Lower leg skin (tissue), 4 donors: ENCODE results near the gene FBXW2. TPM values are rescaled to one million over a fixed set of nuclear protein-coding genes. Genes with fewer than 3 reads are reported as not detected.

Source experiments
- DNase-seq, 2 donors: peaks; one replicate each; pipeline ENCODE4 v3.0.0-alpha.2; 2019; ENCODE audit warnings: low spot score in 2 of 2
- H3K4me3 ChIP-seq: fragments of 200-600 bp; sonication (generic); 2 replicates; pipeline ENCODE4 v1.5.1; 2017; ENCODE audit warnings: mild to moderate bottlenecking, low read depth; ENCODE audit not compliant: poor library complexity, severe bottlenecking
- CTCF ChIP-seq, 3 donors: fragments of 450-650 bp; IDR thresholded peaks; one replicate each; pipeline ENCODE4 v1.5.1; 2016; ENCODE audit warnings: antibody characterized with exemption in 3 of 3, mild to moderate bottlenecking in 3 of 3, moderate library complexity in 2 of 3
- POLR2A ChIP-seq, 2 donors: fragments of 450-650 bp; IDR thresholded peaks; one replicate each; pipeline ENCODE4 v1.6.1; 2016 to 2017; ENCODE audit warnings: antibody characterized with exemption in 2 of 2, mild to moderate bottlenecking in 1 of 2, moderate library complexity in 1 of 2
- WGBS, 2 donors: methylation state at CpG; one replicate each; pipeline ENCODE4 v1.1.5; 2018; 5-methylcytosine and 5-hydroxymethylcytosine counted together
- intact Hi-C: fragments of 100-400 bp; cut with DNase I; formaldehyde crosslinking; loops from one replicate; pipeline ENCODE4 v1.15.0; 2023; ENCODE audit warnings: low total_unique reads
- total RNA-seq, 4 donors: library from RNA; depleted of rRNA; stranded (reverse); fragments of >200 nt; gene quantifications; one replicate each; pipeline ENCODE4 v1.1.0, GENCODE V29; 2016

Gene FBXW2
- total RNA-seq, 4 donors from 2014 or later = 25.9 to 49.6 (median 46.4) TPM

- 67 to 74% methylated on average over 1 of the region's 1 CpG for WGBS, 2 donors
- intact Hi-C loops = no loop called here
- no peak overlapping the region for H3K4me3 ChIP-seq
- TF ChIP-seq POLR2A (IDR thresholded peaks at IDR 0.05) (no peak), CTCF (IDR thresholded peaks at IDR 0.05) (no peak)
- DNase-seq = no peak
Observed at GRCh38 chr9:120725907-120726306, 67.3 kb downstream of the FBXW2 start.

- intact Hi-C loops = no loop called here
- no peak for TF ChIP-seq POLR2A (IDR thresholded peaks at IDR 0.05)
- no peak for TF ChIP-seq CTCF (IDR thresholded peaks at IDR 0.05)
- 86 to 94% methylated on average over 1 of the region's 1 CpG for WGBS, 2 donors
- no peak overlapping the region for H3K4me3 ChIP-seq
- no peak for DNase-seq
Observed at GRCh38 chr9:120724757-120725400, 68.3 kb downstream of the FBXW2 start.

GRCh38 chr9:120723565-120723964 lies 69.7 kb downstream of the FBXW2 start:
- no peak for DNase-seq
- WGBS, 2 donors = 62 to 72% methylated on average over 3 of the region's 3 CpGs
- TF ChIP-seq POLR2A (IDR thresholded peaks at IDR 0.05) (no peak), CTCF (IDR thresholded peaks at IDR 0.05) (no peak)
- intact Hi-C loops = no loop called here
- H3K4me3 ChIP-seq = no peak overlapping the region

GRCh38 chr9:120720404-120720803 lies 72.8 kb downstream of the FBXW2 start:
- TF ChIP-seq POLR2A (IDR thresholded peaks at IDR 0.05) (no peak), CTCF (IDR thresholded peaks at IDR 0.05) (no peak)
- DNase-seq = no peak
- intact Hi-C loops = no loop called here
- H3K4me3 ChIP-seq = no peak overlapping the region
- WGBS, 2 donors = 94 to 100% methylated on average over 4 of the region's 4 CpGs

- intact Hi-C loops = loop anchor here (10.0 kb wide), 1 partner anchor 104 kb away; no protein-coding TSS in a partner anchor
- no peak for TF ChIP-seq POLR2A (IDR thresholded peaks at IDR 0.05)
- TF ChIP-seq CTCF (IDR thresholded peaks at IDR 0.05) = no peak
- WGBS, 2 donors = 55 to 74% methylated on average over 3 of the region's 3 CpGs
- no peak for DNase-seq
- no peak overlapping the region for H3K4me3 ChIP-seq
Observed at GRCh38 chr9:120718316-120718715, 74.9 kb downstream of the FBXW2 start.

GRCh38 chr9:120717176-120717575 lies 76.0 kb downstream of the FBXW2 start:
- intact Hi-C loops = loop anchor here (10.0 kb wide), 1 partner anchor 102 kb away; no protein-coding TSS in a partner anchor

More at GRCh38 chr9:120717176-120717575, 76.0 kb downstream of the FBXW2 start:
- H3K4me3 ChIP-seq = no peak overlapping the region
- no peak for TF ChIP-seq POLR2A (IDR thresholded peaks at IDR 0.05)
- WGBS, 2 donors = 65 to 66% methylated on average over 2 of the region's 2 CpGs
- no peak for DNase-seq
